GM12878 (cell line): ENCODE measurements around the gene PRRX1. TPM values are rescaled to one million over a fixed set of nuclear protein-coding genes. Genes with fewer than 3 reads are reported as not detected.

Experiments used
- ATAC-seq: fragments of 200-7000 bp; cut with Tn5 transposase; 3 replicates; pipeline ENCODE4 v1.9.1; 2020; ENCODE audit warnings: mild to moderate bottlenecking, moderate library complexity
- BruUV-seq: library from RNA; stranded (reverse); fragments of 400-500 nt; replicated peaks from 2 replicates; lab custom pipeline; 2021; lab: Mats Ljungman, UMichigan
- CTCF ChIA-PET: fragments of 300-600 bp; sonication (Branson Sonifier 250); formaldehyde crosslinking; extraction: SDS; loops from one replicate; lab custom pipeline; 2021; ENCODE audit warnings: inconsistent platforms; lab: Yijun Ruan, JAX
- POLR2A ChIA-PET: fragments of 350-600 bp; formaldehyde crosslinking; extraction: SDS; loops from one replicate; lab custom pipeline; 2021; ENCODE audit warnings: inconsistent platforms; lab: Charles Lee
- RAD21 ChIA-PET: fragments of 300-600 bp; sonication (Branson Sonifier 250); formaldehyde crosslinking; loops from one replicate; lab custom pipeline; 2023; ENCODE audit warnings: antibody characterized with exemption; ENCODE audit not compliant: unreplicated experiment; lab: Charles Lee
- SMC1A ChIA-PET: fragments of 300-600 bp; sonication (Branson Sonifier 250); formaldehyde crosslinking; loops from one replicate; lab custom pipeline; 2023; ENCODE audit not compliant: unreplicated experiment, uncharacterized antibody; lab: Charles Lee
- DNase-seq: peaks from one replicate; pipeline ENCODE4 v3.0.0-alpha.2; 2011; ENCODE audit warnings: low read depth, low spot score
- FAIRE-seq: peaks from 3 replicates; lab custom pipeline; 2011; peaks lifted over from hg19 to GRCh38; lab: Jason Lieb, UNC
- H2AFZ ChIP-seq: 2 replicates; pipeline ENCODE4 v1.6.0; 2011; ENCODE audit warnings: low read depth, low read length, control low read depth; ENCODE audit not compliant: control insufficient read depth
- H3K27ac ChIP-seq: 2 replicates; pipeline ENCODE4 v1.5.1; 2011; ENCODE audit warnings: control low read depth; ENCODE audit not compliant: control insufficient read depth, insufficient read depth
- H3K27me3 ChIP-seq, 2 experiments: replicated peaks in 1 of 2; 2 replicates each; pipeline versions ENCODE4 v1.6.0 to v1.6.1; 2011; ENCODE audit warnings: low read length in 1 of 2; ENCODE audit not compliant: control insufficient read depth in 2 of 2, insufficient read depth in 2 of 2
- H3K36me3 ChIP-seq, 2 experiments: 2 replicates each; pipeline ENCODE4 v1.5.1; 2011; ENCODE audit warnings: low read length in 1 of 2; ENCODE audit not compliant: control insufficient read depth in 2 of 2, insufficient read depth in 2 of 2
- H3K4me1 ChIP-seq: 2 replicates; pipeline ENCODE4 v1.6.1; 2011; ENCODE audit warnings: mild to moderate bottlenecking, low read length, moderate library complexity, mixed read lengths; ENCODE audit not compliant: control insufficient read depth, insufficient read depth
- H3K4me2 ChIP-seq: 2 replicates; pipeline ENCODE4 v1.6.0; 2011; ENCODE audit warnings: control low read depth; ENCODE audit not compliant: control insufficient read depth, insufficient read depth
- H3K4me3 ChIP-seq: fragments of 200-600 bp; sonication (generic); 2 replicates; pipeline ENCODE4 v1.5.1; 2016
- H3K79me2 ChIP-seq: 2 replicates; pipeline ENCODE4 v1.6.0; 2011; ENCODE audit warnings: low read length; ENCODE audit not compliant: control insufficient read depth, insufficient read depth
- H3K9ac ChIP-seq: 2 replicates; pipeline ENCODE4 v1.8.0; 2011; ENCODE audit warnings: low read length, control low read depth, mixed read lengths; ENCODE audit not compliant: control insufficient read depth, insufficient read depth
- H3K9me3 ChIP-seq: replicated peaks from 3 replicates; pipeline ENCODE4 v1.5.1; 2011; ENCODE audit warnings: mild to moderate bottlenecking, low read length; ENCODE audit not compliant: control insufficient read depth, insufficient read depth
- H4K20me1 ChIP-seq: 2 replicates; pipeline ENCODE4 v1.6.0; 2011; ENCODE audit not compliant: control insufficient read depth, insufficient read depth
- ATF7 ChIP-seq: fragments of 450-650 bp; IDR thresholded peaks from 2 replicates; pipeline ENCODE4 v1.6.1; 2016; ENCODE audit warnings: low read depth, mild to moderate bottlenecking
- BACH1 ChIP-seq: fragments of 450-650 bp; IDR thresholded peaks from 2 replicates; pipeline ENCODE4 v1.6.1; 2017; ENCODE audit warnings: mild to moderate bottlenecking, borderline replicate concordance
- E2F8 ChIP-seq: fragments of 450-650 bp; IDR thresholded peaks from 2 replicates; pipeline ENCODE4 v1.6.1; 2018; ENCODE audit warnings: mild to moderate bottlenecking, low read depth, moderate library complexity; ENCODE audit not compliant: partially characterized antibody
- IKZF1 ChIP-seq: fragments of 450-650 bp; conservative IDR thresholded peaks from 2 replicates; pipeline ENCODE4 v1.6.1; 2017; ENCODE audit warnings: antibody characterized with exemption, mild to moderate bottlenecking
- IRF4 ChIP-seq: IDR thresholded peaks from 2 replicates; pipeline ENCODE4 v1.6.1; 2011; ENCODE audit warnings: low read depth, low read length
- KDM1A ChIP-seq: fragments of 200-600 bp; sonication (generic); IDR thresholded peaks from 2 replicates; pipeline ENCODE4 v1.6.1; 2016; ENCODE audit warnings: borderline replicate concordance
- KLF5 ChIP-seq: fragments of 450-650 bp; IDR thresholded peaks from 2 replicates; pipeline ENCODE4 v1.6.1; 2014; ENCODE audit warnings: mild to moderate bottlenecking; ENCODE audit not compliant: partially characterized antibody
- MYB ChIP-seq: fragments of 150-350 bp; IDR thresholded peaks from 2 replicates; pipeline ENCODE4 v1.6.1; 2014; ENCODE audit warnings: mild to moderate bottlenecking, low read depth, low read length, borderline replicate concordance
- PKNOX1 ChIP-seq: fragments of 450-650 bp; IDR thresholded peaks from 2 replicates; pipeline ENCODE4 v1.6.1; 2016; ENCODE audit warnings: mild to moderate bottlenecking
- PML ChIP-seq: IDR thresholded peaks from 2 replicates; pipeline ENCODE4 v1.6.1; 2012; ENCODE audit warnings: low read length, inconsistent platforms
- TCF12 ChIP-seq: IDR thresholded peaks from 2 replicates; pipeline ENCODE4 v1.6.1; 2011; ENCODE audit warnings: low read depth, mild to moderate bottlenecking, low read length
- TCF7 ChIP-seq: IDR thresholded peaks from 2 replicates; pipeline ENCODE4 v1.6.1; 2014; ENCODE audit warnings: antibody characterized with exemption, borderline replicate concordance
- ZNF217 ChIP-seq: fragments of 450-650 bp; IDR thresholded peaks from 2 replicates; pipeline ENCODE4 v1.6.1; 2017; ENCODE audit warnings: antibody characterized with exemption, mild to moderate bottlenecking
- ZNF622 ChIP-seq: fragments of 450-650 bp; IDR thresholded peaks from 2 replicates; pipeline ENCODE4 v1.6.1; 2017; ENCODE audit warnings: mild to moderate bottlenecking, inconsistent platforms
- WGBS: methylation state at CpG from one replicate; pipeline ENCODE4 v1.1.6; 2016; ENCODE audit warnings: low lambda C conversion rate; ENCODE audit not compliant: insufficient replicate concordance, insufficient coverage; ENCODE audit errors: missing lambda C conversion rate; 5-methylcytosine and 5-hydroxymethylcytosine counted together
- in situ Hi-C: fragments of 300-500 bp; cut with MboI; formaldehyde crosslinking; loops from 9 replicates; pipeline ENCODE4 v1.14.3; 2018; ENCODE audit warnings: mixed read lengths
- intact Hi-C: fragments of 100-400 bp; cut with micrococcal nuclease; formaldehyde crosslinking; loops from one replicate; pipeline ENCODE4 v1.14.2; 2022; ENCODE audit not compliant: unreplicated experiment
- polyA plus RNA-seq, 11 experiments: library from polyadenylated mRNA; depleted of rRNA in 4 of 11; unstranded in 6 of 11; stranded (reverse) in 5 of 11; fragments of >200 nt; fragmentation: Nextera tagmentation in 4 of 11; fragmentation: Illumina TruSeq in 1 of 11; extraction: Ambion mirVana in 4 of 11; extraction: Trizol in 1 of 11; gene quantifications; 1 replicate in 1 of 11; 2 replicates in 10 of 11; pipeline versions ENCODE4 v1.2.1 to v1.2.3, GENCODE V29; 2011 to 2016; ENCODE audit warnings: inconsistent platforms in 2 of 11, missing spikeins in 2 of 11, low read depth in 1 of 11
- total RNA-seq, 4 experiments: library from RNA; depleted of rRNA in 3 of 4; stranded (reverse); fragments of >200 nt in 3 of 4; fragmentation: Illumina TruSeq in 1 of 4; extraction: Trizol in 1 of 4; gene quantifications; 2 replicates each; pipeline versions ENCODE4 v1.2.1 to v1.2.3, GENCODE V29; 2013 to 2021

The PRRX1 gene
- total and polyA plus RNA-seq, 10 of the 15 experiments (the other 5 are each of a cell fraction or from before 2014, with no cell fraction given), result 0.42 to 64.6 (median 1.5) TPM

- WGBS, result 0% methylated on average over 2 of the region's 2 CpGs
- Histone ChIP-seq H2AFZ (no peak overlapping the region), H3K27me3 (no peaks in the 10 kb centered on the region; a peak in 1 of 4 replicates), H3K4me2 (no peak overlapping the region), H4K20me1 (no peaks in the 10 kb centered on the region), H3K36me3 (no peaks in the 10 kb centered on the region), H3K79me2 (no peaks in the 10 kb centered on the region), H3K4me3 (no peak overlapping the region), H3K9me3 (no peaks in the 10 kb centered on the region), H3K4me1 (no peaks in the 10 kb centered on the region), H3K27ac (no peak overlapping the region), H3K9ac (no peak overlapping the region)
- SMC1A ChIA-PET, result no interaction called here
- BruUV-seq, result no TSS peak
- POLR2A ChIA-PET, result interaction anchor here (0.9 kb wide), 1 partner anchor 15 kb away, joined by 3 read pairs; no protein-coding TSS in a partner anchor
- CTCF ChIA-PET, result interaction anchor here (0.7 to 1.8 kb wide), 3 partner anchors 14 to 178 kb away, joined by 3 to 6 read pairs (median 3); no protein-coding TSS in a partner anchor
- in situ Hi-C loops (no loop called here), intact Hi-C loops (no loop called here)
- no peak for FAIRE-seq
- RAD21 ChIA-PET, result interaction anchor here (0.9 to 1.1 kb wide), 2 partner anchors 14 to 18 kb away, joined by 3 read pairs; no protein-coding TSS in a partner anchor
- TF ChIP-seq ZNF622 (no peak), PKNOX1 (0 out of 2 replicates have a peak, but pooled peaks have one; percentile 15)
- no peak for DNase-seq
- no peak for ATAC-seq
Measured at GRCh38 chr1:170703591-170703990, 39.7 kb downstream of the PRRX1 start.

- H3K4me2 ChIP-seq, result no peak overlapping the region
- H2AFZ ChIP-seq, result no peak overlapping the region
- intact Hi-C loops (no loop called here), in situ Hi-C loops (no loop called here)
- H3K9me3 ChIP-seq, result no peaks in the 10 kb centered on the region
- no peaks in the 10 kb centered on the region for H4K20me1 ChIP-seq
- no peaks in the 10 kb centered on the region for H3K36me3 ChIP-seq
- no peak overlapping the region for H3K9ac ChIP-seq
- no peak for DNase-seq
- no peaks in the 10 kb centered on the region for H3K79me2 ChIP-seq
- 2% methylated on average over 3 of the region's 3 CpGs for WGBS
- ChIA-PET CTCF (interaction anchor here (1.8 kb wide), 1 partner anchor 14 kb away, joined by 6 read pairs; no protein-coding TSS in a partner anchor), RAD21 (interaction anchor here (1.1 kb wide), 1 partner anchor 15 kb away, joined by 3 read pairs; no protein-coding TSS in a partner anchor), SMC1A (no interaction called here), POLR2A (no interaction called here)
- H3K27me3 ChIP-seq, result no peaks in the 10 kb centered on the region; a peak in 1 of 4 replicates
- no TSS peak for BruUV-seq
- no peak for ATAC-seq
- no peak overlapping the region for H3K27ac ChIP-seq
- H3K4me3 ChIP-seq, result no peak overlapping the region
- no peak for FAIRE-seq
- H3K4me1 ChIP-seq, result no peaks in the 10 kb centered on the region
- TF ChIP-seq IKZF1 (no peak), KDM1A (no peak), IRF4 (no peak), MYB (no peak), TCF12 (no peak), KLF5 (no peak), ZNF217 (no peak), ATF7 (no peak), PML (no peak), TCF7 (no peak), PKNOX1 (no peak), BACH1 (no peak), E2F8 (no peak)
Measured at GRCh38 chr1:170704256-170704655, 40.3 kb downstream of the PRRX1 start.
